ENCODE data around the gene ENTPD6. TPM values are rescaled to one million over a fixed set of nuclear protein-coding genes. Genes with fewer than 3 reads are reported as not detected.

The ENTPD6 gene
- total and polyA plus RNA-seq, 2 donors (not counting 1 experiment from before 2014, with no cell fraction given), result 64.4 to 79.8 TPM

DNA sequence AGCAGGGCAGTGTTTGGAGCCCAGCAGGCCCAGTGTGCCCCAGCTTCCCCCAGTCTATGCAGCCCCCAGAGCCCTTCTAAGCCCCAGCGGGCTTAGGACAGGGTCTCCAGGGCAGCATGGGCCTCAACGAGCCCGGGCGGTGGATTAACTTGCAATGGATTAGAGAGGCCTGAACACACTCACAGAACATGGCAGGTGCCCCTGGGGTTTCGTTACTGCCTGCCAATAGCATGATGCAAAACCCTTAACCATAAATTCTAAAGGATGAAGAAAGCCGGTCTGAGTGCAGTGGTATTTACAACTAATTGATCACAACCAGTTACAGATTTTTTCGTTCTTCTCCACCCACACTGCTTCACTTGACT is 18.9 kb downstream of the ENTPD6 start:
- Histone ChIP-seq H3K9me3 (ENCODE audit: control extremely low read depth in 1 of 3, control insufficient read depth in 2 of 3, insufficient read depth in 1 of 3, low read length in 2 of 3) (no peaks in the 10 kb centered on the region), H3K27me3 (replicated peaks in 1 of 4; ENCODE audit: control extremely low read depth in 1 of 4, control insufficient read depth in 3 of 4, insufficient read depth in 4 of 4, low read length in 3 of 4) (no peaks in the 10 kb centered on the region), H3K4me3 (ENCODE audit: control extremely low read depth in 1 of 5, extremely low read depth in 1 of 5, insufficient read depth in 1 of 5, low read depth in 2 of 5, low read length in 4 of 5) (no peak overlapping the region), H2AFZ (ENCODE audit: insufficient read depth, low read depth, low read length, poor library complexity, severe bottlenecking) (no peak overlapping the region), H3K36me3 (replicated peaks in 1 of 2; ENCODE audit: control extremely low read depth in 1 of 2, control insufficient read depth in 1 of 2, extremely low read depth in 1 of 2, insufficient read depth in 2 of 2, low read length in 1 of 2) (peaks cover 4 to 34% of the 10 kb centered on the region in 2 experiments), H3K27ac (ENCODE audit: low read length in 2 of 2) (no peak overlapping the region), H4K20me1 (ENCODE audit: control insufficient read depth, insufficient read depth, low read length, poor library complexity, severe bottlenecking) (no peaks in the 10 kb centered on the region), H3K9ac (ENCODE audit: low read length) (no peak overlapping the region), H3K79me2 (ENCODE audit: control insufficient read depth, insufficient read depth, low read length) (no peaks in the 10 kb centered on the region), H3K4me2 (replicated peaks; ENCODE audit: low read depth, low read length, poor library complexity, severe bottlenecking) (no peak overlapping the region), H3K4me1 (ENCODE audit: control insufficient read depth in 2 of 2, insufficient read depth in 2 of 2, low read length in 2 of 2) (no peaks in the 10 kb centered on the region)
- Mint-ChIP-seq H3K4me3 (no peak overlapping the region), H3K4me1 (no peaks in the 10 kb centered on the region), H3K27ac (no peak overlapping the region), H3K9me3 (ENCODE audit: insufficient read depth) (no peaks in the 10 kb centered on the region), H3K27me3 (no peaks in the 10 kb centered on the region)
- ChIA-PET POLR2A (no interaction called here), CTCF (no interaction called here)
- no peak for ATAC-seq (ENCODE audit: low read depth)
- no peak for TF ChIP-seq EZH2 (IDR thresholded peaks at IDR 0.05; ENCODE audit: borderline replicate concordance, insufficient read depth, low read depth, low read length, poor library complexity, severe bottlenecking)
- TF ChIP-seq, protein P1, sequence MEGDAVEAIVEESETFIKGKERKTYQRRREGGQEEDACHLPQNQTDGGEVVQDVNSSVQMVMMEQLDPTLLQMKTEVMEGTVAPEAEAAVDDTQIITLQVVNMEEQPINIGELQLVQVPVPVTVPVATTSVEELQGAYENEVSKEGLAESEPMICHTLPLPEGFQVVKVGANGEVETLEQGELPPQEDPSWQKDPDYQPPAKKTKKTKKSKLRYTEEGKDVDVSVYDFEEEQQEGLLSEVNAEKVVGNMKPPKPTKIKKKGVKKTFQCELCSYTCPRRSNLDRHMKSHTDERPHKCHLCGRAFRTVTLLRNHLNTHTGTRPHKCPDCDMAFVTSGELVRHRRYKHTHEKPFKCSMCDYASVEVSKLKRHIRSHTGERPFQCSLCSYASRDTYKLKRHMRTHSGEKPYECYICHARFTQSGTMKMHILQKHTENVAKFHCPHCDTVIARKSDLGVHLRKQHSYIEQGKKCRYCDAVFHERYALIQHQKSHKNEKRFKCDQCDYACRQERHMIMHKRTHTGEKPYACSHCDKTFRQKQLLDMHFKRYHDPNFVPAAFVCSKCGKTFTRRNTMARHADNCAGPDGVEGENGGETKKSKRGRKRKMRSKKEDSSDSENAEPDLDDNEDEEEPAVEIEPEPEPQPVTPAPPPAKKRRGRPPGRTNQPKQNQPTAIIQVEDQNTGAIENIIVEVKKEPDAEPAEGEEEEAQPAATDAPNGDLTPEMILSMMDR (IDR thresholded peaks at IDR 0.05), result no peak
- WGBS (ENCODE audit: insufficient coverage), result 98% methylated on average over 5 of the region's 7 CpGs
- intact Hi-C loops (cut with micrococcal nuclease), result no loop called here
- DNase-seq, result no peak

DNA sequence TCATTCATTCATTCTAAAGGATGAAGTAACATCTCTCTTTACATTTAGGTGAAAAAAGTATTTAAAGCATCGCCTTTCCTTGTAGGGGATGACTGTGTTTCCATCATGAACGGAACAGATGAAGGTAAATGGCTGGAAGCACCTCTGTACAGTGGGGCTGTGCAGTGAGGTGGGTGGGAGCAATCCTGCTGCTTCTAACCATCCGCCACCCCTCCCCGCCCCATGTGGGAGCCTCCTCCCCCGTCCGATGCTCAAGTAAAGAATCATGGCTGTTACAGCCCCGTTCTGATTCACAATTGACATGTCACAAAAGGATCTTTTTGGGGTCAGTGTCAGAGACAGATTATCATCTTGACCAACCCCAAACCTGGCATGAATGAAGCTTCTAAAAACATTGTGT is 19.3 kb downstream of the ENTPD6 start:
- peaks cover 4 to 34% of the 10 kb centered on the region in 2 experiments for H3K36me3 ChIP-seq (replicated peaks in 1 of 2; ENCODE audit: control extremely low read depth in 1 of 2, control insufficient read depth in 1 of 2, extremely low read depth in 1 of 2, insufficient read depth in 2 of 2, low read length in 1 of 2)
- H3K9me3 ChIP-seq (ENCODE audit: control extremely low read depth in 1 of 3, control insufficient read depth in 2 of 3, insufficient read depth in 1 of 3, low read length in 2 of 3), result no peaks in the 10 kb centered on the region
- Mint-ChIP-seq H3K27me3 (no peaks in the 10 kb centered on the region), H3K9me3 (ENCODE audit: insufficient read depth) (no peaks in the 10 kb centered on the region), H3K27ac (no peak overlapping the region), H3K4me1 (no peaks in the 10 kb centered on the region), H3K4me3 (no peak overlapping the region)
- H3K27me3 ChIP-seq (replicated peaks in 1 of 4; ENCODE audit: control extremely low read depth in 1 of 4, control insufficient read depth in 3 of 4, insufficient read depth in 4 of 4, low read length in 3 of 4), result no peaks in the 10 kb centered on the region
- ChIA-PET CTCF (no interaction called here), POLR2A (no interaction called here)
- H3K9ac ChIP-seq (ENCODE audit: low read length), result no peak overlapping the region
- no peak for DNase-seq
- TF ChIP-seq, protein P1 (IDR thresholded peaks at IDR 0.05), result no peak
- no peak for TF ChIP-seq EZH2 (IDR thresholded peaks at IDR 0.05; ENCODE audit: borderline replicate concordance, insufficient read depth, low read depth, low read length, poor library complexity, severe bottlenecking)
- no peaks in the 10 kb centered on the region for H3K79me2 ChIP-seq (ENCODE audit: control insufficient read depth, insufficient read depth, low read length)
- no peak overlapping the region for H3K4me2 ChIP-seq (replicated peaks; ENCODE audit: low read depth, low read length, poor library complexity, severe bottlenecking)
- no peak for ATAC-seq (ENCODE audit: low read depth)
- H3K4me1 ChIP-seq (ENCODE audit: control insufficient read depth in 2 of 2, insufficient read depth in 2 of 2, low read length in 2 of 2), result no peaks in the 10 kb centered on the region
- no peak overlapping the region for H3K4me3 ChIP-seq (ENCODE audit: control extremely low read depth in 1 of 5, extremely low read depth in 1 of 5, insufficient read depth in 1 of 5, low read depth in 2 of 5, low read length in 4 of 5)
- no peak overlapping the region for H3K27ac ChIP-seq (ENCODE audit: low read length in 2 of 2)
- WGBS (ENCODE audit: insufficient coverage), result 100% methylated on average over 7 of the region's 7 CpGs
- intact Hi-C loops (cut with micrococcal nuclease), result no loop called here
- H4K20me1 ChIP-seq (ENCODE audit: control insufficient read depth, insufficient read depth, low read length, poor library complexity, severe bottlenecking), result no peaks in the 10 kb centered on the region
- H2AFZ ChIP-seq (ENCODE audit: insufficient read depth, low read depth, low read length, poor library complexity, severe bottlenecking), result no peak overlapping the region

All from B cell (primary cell).